Mesangial cell (primary cell): ENCODE results near the gene DSCAML1. TPM values are rescaled to one million over a fixed set of nuclear protein-coding genes. Genes with fewer than 3 reads are reported as not detected.

ENCODE experiments used
- total RNA-seq: library from RNA; depleted of rRNA; stranded (reverse); fragments of >200 nt; gene quantifications from 2 replicates; pipeline ENCODE4 v1.2.3, GENCODE V29; 2015

DSCAML1 gene, protein sequence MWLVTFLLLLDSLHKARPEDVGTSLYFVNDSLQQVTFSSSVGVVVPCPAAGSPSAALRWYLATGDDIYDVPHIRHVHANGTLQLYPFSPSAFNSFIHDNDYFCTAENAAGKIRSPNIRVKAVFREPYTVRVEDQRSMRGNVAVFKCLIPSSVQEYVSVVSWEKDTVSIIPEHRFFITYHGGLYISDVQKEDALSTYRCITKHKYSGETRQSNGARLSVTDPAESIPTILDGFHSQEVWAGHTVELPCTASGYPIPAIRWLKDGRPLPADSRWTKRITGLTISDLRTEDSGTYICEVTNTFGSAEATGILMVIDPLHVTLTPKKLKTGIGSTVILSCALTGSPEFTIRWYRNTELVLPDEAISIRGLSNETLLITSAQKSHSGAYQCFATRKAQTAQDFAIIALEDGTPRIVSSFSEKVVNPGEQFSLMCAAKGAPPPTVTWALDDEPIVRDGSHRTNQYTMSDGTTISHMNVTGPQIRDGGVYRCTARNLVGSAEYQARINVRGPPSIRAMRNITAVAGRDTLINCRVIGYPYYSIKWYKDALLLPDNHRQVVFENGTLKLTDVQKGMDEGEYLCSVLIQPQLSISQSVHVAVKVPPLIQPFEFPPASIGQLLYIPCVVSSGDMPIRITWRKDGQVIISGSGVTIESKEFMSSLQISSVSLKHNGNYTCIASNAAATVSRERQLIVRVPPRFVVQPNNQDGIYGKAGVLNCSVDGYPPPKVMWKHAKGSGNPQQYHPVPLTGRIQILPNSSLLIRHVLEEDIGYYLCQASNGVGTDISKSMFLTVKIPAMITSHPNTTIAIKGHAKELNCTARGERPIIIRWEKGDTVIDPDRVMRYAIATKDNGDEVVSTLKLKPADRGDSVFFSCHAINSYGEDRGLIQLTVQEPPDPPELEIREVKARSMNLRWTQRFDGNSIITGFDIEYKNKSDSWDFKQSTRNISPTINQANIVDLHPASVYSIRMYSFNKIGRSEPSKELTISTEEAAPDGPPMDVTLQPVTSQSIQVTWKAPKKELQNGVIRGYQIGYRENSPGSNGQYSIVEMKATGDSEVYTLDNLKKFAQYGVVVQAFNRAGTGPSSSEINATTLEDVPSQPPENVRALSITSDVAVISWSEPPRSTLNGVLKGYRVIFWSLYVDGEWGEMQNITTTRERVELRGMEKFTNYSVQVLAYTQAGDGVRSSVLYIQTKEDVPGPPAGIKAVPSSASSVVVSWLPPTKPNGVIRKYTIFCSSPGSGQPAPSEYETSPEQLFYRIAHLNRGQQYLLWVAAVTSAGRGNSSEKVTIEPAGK (N-terminal part only)
- total RNA-seq, result 9.0 TPM in 1 of 2 replicates, not detected in the other

DNA sequence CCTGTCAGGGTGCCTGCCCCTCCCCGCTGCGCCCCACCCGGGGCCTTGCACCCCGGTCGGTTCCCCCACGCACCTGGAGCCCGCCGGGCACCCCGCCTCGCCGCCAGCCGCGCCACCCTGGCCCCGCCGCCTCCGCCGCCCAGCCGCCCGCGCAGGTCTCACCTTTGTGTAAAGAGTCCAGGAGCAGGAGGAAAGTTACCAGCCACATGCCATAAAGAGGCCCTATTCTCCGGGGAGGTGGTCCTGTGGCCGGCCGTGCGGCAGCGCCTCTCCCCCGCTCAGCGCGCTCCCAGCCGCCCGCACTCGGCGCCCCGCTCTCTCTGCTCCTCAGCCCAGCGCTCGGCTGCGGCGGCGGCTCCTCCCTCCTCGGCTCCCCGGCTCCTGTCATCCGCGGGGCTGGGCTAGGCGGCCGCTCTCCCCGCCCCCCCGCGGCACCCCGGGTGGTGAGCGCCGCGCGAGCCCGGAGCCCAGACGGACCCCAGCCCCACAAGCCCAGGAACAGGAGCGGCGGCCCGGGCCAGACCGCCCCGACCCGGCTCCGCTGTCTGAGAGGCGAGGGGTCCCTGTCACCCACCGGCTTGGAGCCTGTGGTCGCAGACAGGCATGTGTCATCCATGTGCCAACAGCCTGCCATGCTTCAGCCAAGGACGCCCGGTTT lies at the start of gene DSCAML1:
Gene DSCAML1 (minus strand): TSS at position 345 of the 658 bp plus-strand sequence. CDS start 137 bp downstream, at position 208.

DNA sequence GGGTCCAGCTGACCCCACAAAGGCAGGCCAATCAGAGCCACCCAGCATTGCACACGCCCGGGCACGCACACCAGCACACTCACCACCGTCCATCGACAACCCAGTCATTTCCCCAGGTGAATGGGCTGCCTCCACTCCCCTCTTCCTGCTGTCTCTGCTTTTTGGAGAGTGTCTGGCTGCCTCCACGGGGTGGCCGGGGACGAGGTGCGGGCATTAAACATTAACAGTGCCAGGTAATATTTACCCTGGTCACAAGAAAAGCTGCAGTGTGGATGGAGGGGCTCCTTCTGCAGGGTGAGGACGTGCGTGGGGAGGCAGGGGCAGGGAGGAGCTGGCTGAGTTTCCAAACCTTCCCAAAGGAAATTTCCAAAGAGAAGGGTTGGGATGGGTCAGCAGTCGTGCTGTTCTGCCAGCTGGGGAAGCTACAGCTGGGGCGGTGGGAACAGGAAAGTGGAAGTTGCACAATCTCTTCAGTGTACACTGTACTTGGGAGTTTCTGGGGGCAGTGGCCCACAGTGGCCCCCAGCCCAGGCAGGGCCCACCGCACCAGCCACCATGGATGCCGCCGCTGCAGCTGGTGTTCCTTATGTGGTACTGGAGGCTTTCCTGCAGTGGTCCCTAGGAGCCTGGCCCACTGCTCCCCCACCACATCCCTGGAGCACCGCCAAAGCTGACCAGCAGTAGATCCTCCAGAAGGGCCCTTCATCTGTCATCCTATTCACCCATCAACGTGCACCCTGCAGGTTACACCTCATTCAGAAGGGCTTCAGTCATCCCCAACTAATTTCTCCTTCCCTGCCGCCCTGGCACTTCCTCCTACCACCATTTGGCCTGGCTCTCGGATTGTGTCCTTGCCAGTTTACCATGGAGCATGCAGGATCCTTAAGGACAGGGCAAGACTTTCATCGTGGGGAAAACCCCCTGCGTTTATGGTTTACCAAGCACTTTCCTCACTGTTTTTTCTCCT lies 27.8 kb upstream of the DSCAML1 start, which contains the start of gene FXYD2:
Gene FXYD2 (minus strand): TSS at position 174 of the 967 bp plus-strand sequence. CDS start 66 bp downstream, at position 108.

Other genes starting within 250 kb of the DSCAML1 start
- 57.8 and 248 TPM in 2 replicates for gene FXYD2, start 27.5 kb upstream of the DSCAML1 start, total RNA-seq
- 12.2 and 17.4 TPM in 2 replicates for gene FXYD6, start 79.4 kb upstream of the DSCAML1 start, total RNA-seq
- 0.13 and 0.16 TPM in 2 replicates for gene TMPRSS13, start 132.2 kb upstream of the DSCAML1 start, total RNA-seq
- gene IL10RA, start 189.2 kb upstream of the DSCAML1 start, total RNA-seq, result 0.49 TPM in 1 of 2 replicates, not detected in the other